Dendritic cell treated with granulocyte-macrophage colony-stimulating factor and Interleukin-4, amounts not matched to agents 40 ng/mL and 50 ng/mL, for 4 days (primary cell): Measurements from ENCODE around the gene WBP1L.

Experiments
- H3K27ac Mint-ChIP-seq: one replicate; pipeline ENCODE4 v1.8.0; 2022; ENCODE audit warnings: mild to moderate bottlenecking, mixed read lengths
- H3K27me3 Mint-ChIP-seq: one replicate; pipeline ENCODE4 v1.8.0; 2022; ENCODE audit warnings: mild to moderate bottlenecking, mixed read lengths
- H3K36me3 Mint-ChIP-seq: one replicate; pipeline ENCODE4 v1.8.0; 2022; ENCODE audit warnings: low read depth, mixed read lengths
- H3K4me1 Mint-ChIP-seq: one replicate; pipeline ENCODE4 v1.8.0; 2022; ENCODE audit warnings: low read depth, mixed read lengths
- H3K4me3 Mint-ChIP-seq: one replicate; pipeline ENCODE4 v1.8.0; 2022; ENCODE audit warnings: mild to moderate bottlenecking, moderate library complexity, mixed read lengths
- H3K9me3 Mint-ChIP-seq: one replicate; pipeline ENCODE4 v1.8.0; 2022; ENCODE audit warnings: mixed read lengths
- intact Hi-C: fragments of 100-400 bp; cut with micrococcal nuclease; formaldehyde crosslinking; loops from one replicate; pipeline ENCODE4 v1.15.0; 2022

The WBP1L gene

DNA sequence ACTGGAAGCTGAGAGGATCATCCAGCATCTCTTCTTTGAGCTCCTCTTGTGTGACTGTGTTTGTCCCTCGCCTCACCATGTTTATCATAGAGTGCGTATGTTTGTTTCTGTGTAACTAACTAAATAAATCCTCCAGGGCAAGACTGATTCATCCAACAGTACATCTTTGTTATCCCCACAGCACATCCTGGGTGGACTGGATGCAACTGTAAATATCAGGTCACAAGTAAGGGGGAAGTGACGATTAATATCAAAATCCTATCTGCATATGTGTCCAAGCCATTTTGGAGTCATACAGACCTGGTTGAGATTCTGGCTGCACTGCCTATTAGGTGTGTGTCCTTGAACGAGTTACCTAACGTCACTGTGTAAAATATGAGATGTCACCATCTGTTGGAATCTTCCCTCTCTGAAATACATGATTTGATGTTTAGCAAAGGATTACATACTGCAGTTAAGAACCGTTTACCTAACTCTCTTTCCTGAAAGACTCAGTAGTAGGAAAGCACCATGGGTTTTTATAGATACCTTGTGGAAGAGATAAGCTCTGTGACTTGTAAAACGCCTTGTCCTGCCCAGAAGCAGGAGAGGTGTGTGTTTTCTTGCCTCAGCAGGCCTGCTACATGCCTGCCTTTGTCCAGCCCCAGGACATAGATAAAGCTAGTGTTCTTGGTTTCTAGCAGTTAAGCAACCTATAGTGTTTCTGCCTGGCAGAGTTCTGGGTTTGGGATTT lies 25.8 kb downstream of the WBP1L start:
- H3K36me3 Mint-ChIP-seq, result peaks cover 41% of the 10 kb centered on the region

DNA sequence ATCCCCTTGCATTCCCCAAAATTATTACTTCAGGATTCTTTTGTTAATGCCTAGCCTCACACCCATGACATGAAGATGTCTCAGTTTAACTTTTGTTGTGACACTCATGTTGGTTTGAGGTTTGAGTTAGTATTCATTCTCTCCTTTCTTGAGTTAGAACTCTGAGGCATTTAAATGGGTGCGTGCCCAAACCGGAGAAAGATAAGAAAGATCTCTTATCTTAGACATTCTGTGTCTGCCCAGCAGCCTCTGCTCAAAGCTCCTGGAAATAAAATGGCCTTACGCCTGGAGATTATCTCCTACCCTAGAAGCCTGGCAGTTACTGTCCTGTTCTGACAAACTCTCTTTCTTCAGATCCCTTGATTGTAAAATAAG lies 26.3 kb downstream of the WBP1L start:
- Mint-ChIP-seq H3K27ac (no peak overlapping the region), H3K4me3 (no peak overlapping the region), H3K9me3 (no peaks in the 10 kb centered on the region), H3K36me3 (peaks cover 42% of the 10 kb centered on the region), H3K4me1 (peaks cover 39% of the 10 kb centered on the region), H3K27me3 (no peaks in the 10 kb centered on the region)
- intact Hi-C loops, result loop anchor here (5.0 kb wide), 1 partner anchor 47 kb away; no protein-coding TSS in a partner anchor

More for the DNA sequence above, 25.8 kb downstream of the WBP1L start:
- H3K27me3 Mint-ChIP-seq, result no peaks in the 10 kb centered on the region
- no peak overlapping the region for H3K27ac Mint-ChIP-seq
- intact Hi-C loops, result loop anchor here (5.0 kb wide), 1 partner anchor 48 kb away; no protein-coding TSS in a partner anchor
- peaks cover 36% of the 10 kb centered on the region for H3K4me1 Mint-ChIP-seq
- H3K4me3 Mint-ChIP-seq, result no peak overlapping the region
- H3K9me3 Mint-ChIP-seq, result no peaks in the 10 kb centered on the region

DNA sequence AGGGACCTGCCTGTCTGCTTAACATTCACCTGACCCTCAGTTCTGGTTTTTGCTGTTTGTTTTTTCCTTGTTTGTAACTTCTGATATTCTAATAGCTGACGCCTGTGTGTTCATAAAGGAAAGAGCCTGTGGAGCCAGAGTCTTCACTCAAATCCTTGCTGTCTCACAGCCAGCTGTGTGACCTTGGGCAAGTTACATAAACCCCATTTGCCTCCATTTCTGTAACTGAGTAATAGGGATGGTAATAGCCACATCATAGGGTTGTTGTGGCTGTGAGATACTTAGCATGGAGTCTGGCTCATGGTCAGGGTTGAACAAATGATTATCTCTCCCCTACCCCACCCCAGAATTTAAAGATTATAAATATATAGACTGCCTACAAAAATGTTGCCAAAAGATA lies 27.0 kb downstream of the WBP1L start:
- intact Hi-C loops, result loop anchor here (5.0 kb wide), 1 partner anchor 47 kb away; no protein-coding TSS in a partner anchor
- Mint-ChIP-seq H3K4me3 (no peak overlapping the region), H3K27ac (no peak overlapping the region), H3K27me3 (no peaks in the 10 kb centered on the region), H3K9me3 (no peaks in the 10 kb centered on the region), H3K36me3 (peaks cover 38% of the 10 kb centered on the region), H3K4me1 (peaks cover 46% of the 10 kb centered on the region)

DNA sequence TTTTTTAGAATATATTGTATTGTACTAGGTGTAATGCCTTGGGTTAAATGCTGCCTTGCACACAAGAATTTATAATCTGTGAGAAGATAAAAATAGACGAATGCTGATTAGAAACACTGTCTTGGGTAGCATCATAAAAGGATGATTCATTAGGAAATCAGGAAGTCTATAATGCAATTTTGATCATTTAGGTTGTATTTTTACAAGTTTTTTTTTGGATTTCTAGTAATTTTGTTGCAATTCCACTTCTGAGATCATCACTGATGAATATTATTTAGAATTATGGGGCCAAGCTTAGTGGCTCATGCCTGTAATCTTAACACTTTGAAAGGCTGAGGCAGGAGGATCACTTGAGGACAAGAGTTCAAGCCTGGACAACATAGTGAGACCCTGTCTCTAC lies 29.6 kb downstream of the WBP1L start:
- H3K27ac Mint-ChIP-seq, result peak overlapping the region; percentile 87
- peaks cover 41% of the 10 kb centered on the region for H3K36me3 Mint-ChIP-seq
- no peaks in the 10 kb centered on the region for H3K9me3 Mint-ChIP-seq
- peaks cover 62% of the 10 kb centered on the region for H3K4me1 Mint-ChIP-seq
- H3K4me3 Mint-ChIP-seq, result no peak overlapping the region
- no peaks in the 10 kb centered on the region for H3K27me3 Mint-ChIP-seq
- intact Hi-C loops, result loop anchor here (2.0 to 5.0 kb wide), 2 partner anchors 23 to 44 kb away; no protein-coding TSS in a partner anchor

DNA sequence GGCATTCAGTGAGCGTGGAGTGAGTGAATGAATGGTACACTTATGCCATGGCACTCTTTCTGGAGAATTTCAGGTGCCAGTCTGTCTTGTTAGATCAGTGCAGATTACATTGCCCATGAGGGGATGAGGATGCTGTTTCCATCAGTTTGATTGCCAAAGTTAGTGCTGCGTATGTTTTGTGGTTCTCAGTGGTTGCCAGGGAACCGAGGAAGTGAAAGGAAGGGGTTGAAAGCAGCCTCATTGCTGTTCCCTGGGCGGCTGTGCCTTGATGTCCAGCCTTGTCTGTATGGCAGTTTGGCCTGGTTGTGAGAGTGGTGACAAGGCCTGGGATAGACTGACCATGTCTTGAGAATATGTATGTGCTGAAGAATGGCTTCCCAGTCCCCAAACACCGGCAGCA lies 30.2 kb downstream of the WBP1L start:
- peaks cover 64% of the 10 kb centered on the region for H3K4me1 Mint-ChIP-seq
- intact Hi-C loops, result loop anchor here (2.0 to 5.0 kb wide), 2 partner anchors 23 to 43 kb away; no protein-coding TSS in a partner anchor

GRCh38 chr10:102775201-102775934 lies 31.6 kb downstream of the WBP1L start:
- intact Hi-C loops, result no loop called here
- no peak overlapping the region for H3K4me3 Mint-ChIP-seq
- peak overlapping the region; percentile 87 for H3K27ac Mint-ChIP-seq

More for the DNA sequence above, 30.2 kb downstream of the WBP1L start:
- Mint-ChIP-seq H3K9me3 (no peaks in the 10 kb centered on the region), H3K27me3 (no peaks in the 10 kb centered on the region), H3K36me3 (peaks cover 41% of the 10 kb centered on the region), H3K27ac (peak overlapping the region; percentile 87), H3K4me3 (no peak overlapping the region)

DNA sequence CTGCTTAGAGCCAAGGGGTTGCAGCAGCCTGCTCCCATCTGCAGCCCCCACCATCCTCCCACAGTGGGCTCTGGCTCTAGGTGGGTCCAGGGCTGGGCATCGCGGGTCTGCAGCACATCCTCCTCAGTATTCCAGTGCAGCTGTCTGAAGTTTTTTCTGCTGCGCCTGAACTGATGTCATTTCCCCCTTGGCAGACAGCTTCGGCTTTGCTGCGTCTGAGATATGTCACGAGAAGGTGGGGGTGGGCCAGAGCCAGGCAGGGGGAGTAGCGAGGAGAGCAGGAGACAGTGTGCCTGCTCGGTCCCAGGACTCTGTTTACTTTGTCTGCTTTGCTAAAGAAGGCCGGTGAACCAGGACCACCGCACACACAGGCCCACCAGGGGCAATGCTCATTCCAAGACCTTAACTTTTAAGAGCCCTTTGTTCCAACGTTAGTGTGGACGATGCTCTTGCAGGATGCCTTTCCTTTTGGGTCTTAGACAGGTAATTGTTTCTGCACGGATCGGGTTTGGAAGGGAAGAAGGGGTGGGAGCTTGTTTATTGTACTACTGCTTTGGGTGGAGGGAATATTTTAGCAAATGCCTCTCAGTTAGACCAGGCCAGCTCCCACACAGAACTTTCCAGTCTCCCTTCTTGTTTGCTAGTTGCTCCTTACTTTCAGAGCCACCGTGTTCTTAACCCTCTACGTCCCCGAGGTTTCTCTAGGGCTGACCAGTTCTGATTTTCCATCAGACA lies 32.4 kb downstream of the WBP1L start:
- Mint-ChIP-seq H3K9me3 (no peaks in the 10 kb centered on the region), H3K27me3 (no peaks in the 10 kb centered on the region), H3K36me3 (peaks cover 45% of the 10 kb centered on the region), H3K27ac (peak overlapping the region; percentile 87), H3K4me3 (peak overlapping the region; percentile 65), H3K4me1 (peaks cover 77% of the 10 kb centered on the region)
- intact Hi-C loops, result no loop called here

More at GRCh38 chr10:102775201-102775934, 31.6 kb downstream of the WBP1L start:
- Mint-ChIP-seq H3K9me3 (no peaks in the 10 kb centered on the region), H3K27me3 (no peaks in the 10 kb centered on the region), H3K4me1 (peaks cover 70% of the 10 kb centered on the region), H3K36me3 (peaks cover 41% of the 10 kb centered on the region)

DNA sequence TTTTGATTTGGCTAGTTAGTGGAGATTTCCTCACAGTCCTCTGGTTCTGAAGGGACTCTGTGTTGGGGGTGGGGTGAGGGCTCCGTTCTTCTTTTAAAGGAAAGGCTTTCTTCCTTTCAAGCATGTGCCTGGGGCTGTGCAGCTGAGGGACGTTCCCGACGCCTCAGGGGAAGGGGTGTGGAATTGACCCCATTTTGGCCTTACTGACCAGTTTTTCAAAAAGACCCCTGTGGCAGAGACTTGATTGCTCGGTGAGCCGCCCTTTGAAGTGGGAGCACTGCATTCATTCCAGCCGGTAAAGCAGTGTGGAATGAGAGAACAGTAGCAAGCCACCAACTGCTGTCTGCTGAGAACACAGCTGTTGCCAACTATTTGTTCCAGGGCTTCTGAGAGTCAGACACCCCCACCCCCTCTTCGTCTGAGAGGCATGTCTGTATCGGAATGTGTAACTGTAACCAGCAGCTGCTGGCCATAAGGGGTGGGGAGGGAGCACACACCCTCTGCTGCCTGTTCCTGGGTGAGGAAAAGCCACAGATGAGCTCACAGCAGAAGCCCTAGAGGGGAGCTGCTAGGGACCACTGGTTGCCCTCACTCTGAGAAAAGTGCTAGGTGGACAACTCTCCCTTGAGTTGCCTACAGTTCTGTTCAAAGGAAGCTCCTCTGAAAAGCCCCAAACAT lies 33.2 kb downstream of the WBP1L start:
- H3K27ac Mint-ChIP-seq, result peak overlapping the region; percentile 87
- peaks cover 49% of the 10 kb centered on the region for H3K36me3 Mint-ChIP-seq
- peaks cover 83% of the 10 kb centered on the region for H3K4me1 Mint-ChIP-seq
- intact Hi-C loops, result no loop called here
- no peaks in the 10 kb centered on the region for H3K27me3 Mint-ChIP-seq
- peak overlapping the region; percentile 65 for H3K4me3 Mint-ChIP-seq
- H3K9me3 Mint-ChIP-seq, result no peaks in the 10 kb centered on the region

DNA sequence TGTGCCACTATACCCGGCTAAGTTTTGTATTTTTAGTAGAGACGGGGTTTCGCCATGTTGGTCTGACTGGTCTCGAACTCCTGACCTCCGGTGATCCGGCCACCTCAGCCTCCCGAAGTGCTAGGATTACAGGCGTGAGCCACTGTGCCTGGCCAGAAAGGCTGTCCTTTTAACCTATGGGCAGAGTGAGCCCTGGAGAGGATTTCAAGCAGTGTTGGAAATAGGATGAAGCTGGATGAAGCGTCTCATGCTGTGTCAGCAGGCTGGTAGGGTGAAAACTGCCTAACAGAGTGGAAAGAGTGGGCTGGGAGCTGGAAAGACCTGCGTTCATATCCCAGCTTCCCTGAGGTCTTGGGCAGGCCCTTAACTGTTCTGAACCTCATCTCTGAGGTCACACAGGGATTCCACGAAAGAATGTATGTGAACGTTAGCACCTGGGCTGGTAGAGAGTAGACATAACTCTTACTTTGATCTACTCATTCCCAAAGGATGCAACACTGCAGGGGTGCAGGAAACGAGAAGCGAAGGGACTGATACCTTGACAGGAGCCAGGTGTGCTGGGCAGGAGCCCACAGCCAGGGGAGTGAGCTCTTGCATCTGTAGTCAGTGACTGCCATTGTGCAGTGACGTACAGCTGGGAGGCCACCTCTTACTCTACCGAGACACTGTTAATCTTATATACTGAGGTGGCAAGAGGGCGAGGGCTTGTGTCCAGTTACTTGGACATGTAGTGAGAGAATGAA lies 34.1 kb downstream of the WBP1L start:
- peaks cover 82% of the 10 kb centered on the region for H3K4me1 Mint-ChIP-seq
- peaks cover 53% of the 10 kb centered on the region for H3K36me3 Mint-ChIP-seq
- intact Hi-C loops, result no loop called here

DNA sequence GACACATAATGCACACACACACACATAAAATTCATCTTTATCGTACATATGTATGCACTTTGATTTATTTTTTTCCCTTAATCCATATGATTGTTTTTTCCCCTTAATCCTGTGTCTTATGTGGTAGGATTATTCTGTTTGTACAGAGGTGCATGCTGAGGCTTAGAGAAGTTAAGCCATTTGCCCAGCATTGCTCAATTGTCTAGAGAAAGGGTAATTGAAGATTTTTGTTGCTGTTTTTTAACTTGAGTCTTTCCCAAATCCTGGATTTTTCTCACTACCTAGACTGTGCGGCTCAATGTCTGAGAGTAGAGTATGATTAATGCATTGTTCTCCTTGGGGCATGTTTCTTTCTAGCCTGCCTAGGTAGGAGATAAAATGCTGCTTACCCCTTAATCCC lies 35.0 kb downstream of the WBP1L start:
- Mint-ChIP-seq H3K9me3 (no peaks in the 10 kb centered on the region), H3K36me3 (peaks cover 51% of the 10 kb centered on the region), H3K27ac (no peak overlapping the region), H3K4me1 (peaks cover 82% of the 10 kb centered on the region), H3K27me3 (no peaks in the 10 kb centered on the region), H3K4me3 (no peak overlapping the region)
- intact Hi-C loops, result no loop called here

More for the DNA sequence above, 34.1 kb downstream of the WBP1L start:
- H3K9me3 Mint-ChIP-seq, result no peaks in the 10 kb centered on the region
- no peaks in the 10 kb centered on the region for H3K27me3 Mint-ChIP-seq
- H3K4me3 Mint-ChIP-seq, result no peak overlapping the region
- H3K27ac Mint-ChIP-seq, result peak overlapping the region; percentile 11

- H3K27ac Mint-ChIP-seq, result peak overlapping the region; percentile 29
- no peaks in the 10 kb centered on the region for H3K9me3 Mint-ChIP-seq
- H3K4me3 Mint-ChIP-seq, result no peak overlapping the region
- H3K4me1 Mint-ChIP-seq, result peaks cover 79% of the 10 kb centered on the region
- no peaks in the 10 kb centered on the region for H3K27me3 Mint-ChIP-seq
- intact Hi-C loops, result no loop called here
- peaks cover 40% of the 10 kb centered on the region for H3K36me3 Mint-ChIP-seq
Measured at GRCh38 chr10:102779680-102780526, 36.2 kb downstream of the WBP1L start.

- peaks cover 79% of the 10 kb centered on the region for H3K4me1 Mint-ChIP-seq
- intact Hi-C loops, result no loop called here
- H3K27ac Mint-ChIP-seq, result no peak overlapping the region
- no peaks in the 10 kb centered on the region for H3K9me3 Mint-ChIP-seq
- no peaks in the 10 kb centered on the region for H3K27me3 Mint-ChIP-seq
- peaks cover 40% of the 10 kb centered on the region for H3K36me3 Mint-ChIP-seq
- H3K4me3 Mint-ChIP-seq, result no peak overlapping the region
Measured at GRCh38 chr10:102780527-102780808, 36.7 kb downstream of the WBP1L start.
